ENCODE data around the gene SLC50A1. TPM values are rescaled to one million over a fixed set of nuclear protein-coding genes. Genes with fewer than 3 reads are reported as not detected.

The SLC50A1 gene
- total and polyA plus RNA-seq, 2 donors: 19.5 to 31.7 TPM

DNA sequence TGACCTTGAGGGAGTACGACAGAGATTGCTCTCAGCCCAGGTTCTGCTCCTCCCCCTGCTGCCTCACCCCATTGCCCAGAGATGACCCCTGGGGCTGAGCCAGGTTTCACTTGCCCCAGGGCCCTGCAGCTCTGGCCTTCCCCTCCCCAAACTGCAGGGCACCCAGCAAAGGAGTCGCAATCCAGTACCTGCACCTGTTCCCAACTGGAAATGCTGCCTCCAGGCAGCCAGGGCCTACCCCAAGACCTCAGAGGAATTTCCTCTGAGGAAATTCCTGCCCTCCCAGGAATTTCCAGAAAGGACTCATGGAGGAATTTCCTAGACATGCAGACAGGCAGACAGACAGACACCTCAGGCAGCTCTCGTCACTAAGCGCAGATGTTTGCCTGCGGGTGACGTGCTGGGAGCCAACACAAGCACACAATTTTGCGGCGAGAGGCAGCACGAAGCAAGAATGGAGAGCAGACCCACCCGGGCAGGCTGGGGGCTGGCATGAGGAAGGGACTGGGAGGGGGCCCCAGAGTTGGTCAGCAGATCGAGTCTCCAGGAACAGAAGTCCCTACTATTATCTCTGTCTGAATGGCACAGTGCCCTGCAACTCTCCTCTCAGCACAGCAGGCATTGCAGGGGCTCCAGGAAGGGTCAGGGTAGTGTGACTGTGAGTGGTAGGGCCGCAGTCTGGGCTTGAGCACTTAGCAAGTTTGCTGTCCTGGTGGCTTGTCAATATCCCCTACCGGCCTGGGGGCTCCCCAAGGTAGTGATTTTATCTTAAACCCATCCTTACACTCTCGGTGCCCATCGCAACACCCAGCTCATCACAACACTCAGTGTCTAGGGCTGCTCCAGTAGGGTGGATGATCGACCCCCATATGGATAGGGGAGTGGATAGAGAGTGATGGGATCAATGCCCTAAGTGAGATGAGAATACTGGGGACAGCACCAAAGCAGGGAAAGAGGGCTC, 10.9 kb upstream of the SLC50A1 start:
- no peak overlapping the region for H3K27ac ChIP-seq (ENCODE audit: low read depth)
- no peaks in the 10 kb centered on the region for H3K4me1 ChIP-seq (ENCODE audit: insufficient read depth)
- DNase-seq (ENCODE audit: extremely low spot score): no peak
- WGBS: 77% methylated on average over 16 of the region's 16 CpGs
- no peak overlapping the region for H3K4me3 ChIP-seq (ENCODE audit: low read depth, low read length)
- H3K36me3 ChIP-seq (ENCODE audit: insufficient read depth): no peaks in the 10 kb centered on the region

- Histone ChIP-seq H3K4me1 (ENCODE audit: insufficient read depth) (no peaks in the 10 kb centered on the region), H3K4me3 (ENCODE audit: low read depth, low read length) (no peak overlapping the region), H3K27ac (ENCODE audit: low read depth) (no peak overlapping the region), H3K36me3 (ENCODE audit: insufficient read depth) (no peaks in the 10 kb centered on the region)
- DNase-seq (ENCODE audit: extremely low spot score): no peak
- WGBS: 59% methylated on average over 11 of the region's 11 CpGs
Observed at GRCh38 chr1:155125511-155125945, 10.1 kb upstream of the SLC50A1 start.

- peak overlapping the region; percentile 20 for H3K4me3 ChIP-seq (ENCODE audit: low read depth, low read length)
- H3K4me1 ChIP-seq (ENCODE audit: insufficient read depth): no peaks in the 10 kb centered on the region
- no peaks in the 10 kb centered on the region for H3K36me3 ChIP-seq (ENCODE audit: insufficient read depth)
- WGBS: 16% methylated on average over 53 of the region's 53 CpGs
- no peak for DNase-seq (ENCODE audit: extremely low spot score)
- H3K27ac ChIP-seq (ENCODE audit: low read depth): peak overlapping the region; percentile 44
Observed at GRCh38 chr1:155125946-155126555, 9.6 kb upstream of the SLC50A1 start.

DNA sequence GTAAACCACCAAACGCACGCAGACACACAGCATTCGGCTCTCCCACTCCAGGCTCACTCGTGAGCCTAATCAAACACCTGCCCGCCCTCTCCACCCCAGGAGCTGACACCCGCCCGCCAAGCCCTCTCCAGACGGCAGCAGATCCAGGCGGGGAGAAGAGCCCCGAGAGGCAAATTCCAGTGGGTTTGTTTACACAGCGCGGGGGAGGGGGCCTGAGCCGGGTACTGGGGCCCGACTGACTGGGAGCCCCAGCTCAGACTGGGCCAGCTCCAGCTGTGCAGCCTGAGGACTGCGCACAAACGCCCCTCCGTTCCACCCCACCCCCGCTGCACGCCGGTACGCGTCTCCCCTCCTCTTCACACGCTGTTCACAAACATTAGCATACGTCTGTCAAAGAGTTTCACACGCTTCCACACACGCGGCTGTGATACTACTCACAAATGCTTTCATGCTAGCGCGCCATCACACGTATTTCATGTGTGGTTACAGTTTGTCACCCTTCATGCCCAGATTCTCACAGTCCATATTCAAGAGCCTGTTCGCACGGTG, 9.0 kb upstream of the SLC50A1 start:
- Histone ChIP-seq H3K4me3 (ENCODE audit: low read depth, low read length) (peak overlapping the region; percentile 20), H3K36me3 (ENCODE audit: insufficient read depth) (no peaks in the 10 kb centered on the region), H3K4me1 (ENCODE audit: insufficient read depth) (no peaks in the 10 kb centered on the region), H3K27ac (ENCODE audit: low read depth) (peak overlapping the region; percentile 44)
- 3% methylated on average over 32 of the region's 32 CpGs for WGBS
- DNase-seq (ENCODE audit: extremely low spot score): no peak

- H3K4me1 ChIP-seq (ENCODE audit: insufficient read depth): no peaks in the 10 kb centered on the region
- DNase-seq (ENCODE audit: extremely low spot score): no peak
Observed at GRCh38 chr1:155127105-155127966, 8.3 kb upstream of the SLC50A1 start, which contains the start of gene EFNA1. EFNA1 (plus strand) TSS chr1:155127876; CDS start chr1:155127978, 102 bp downstream.

DNA sequence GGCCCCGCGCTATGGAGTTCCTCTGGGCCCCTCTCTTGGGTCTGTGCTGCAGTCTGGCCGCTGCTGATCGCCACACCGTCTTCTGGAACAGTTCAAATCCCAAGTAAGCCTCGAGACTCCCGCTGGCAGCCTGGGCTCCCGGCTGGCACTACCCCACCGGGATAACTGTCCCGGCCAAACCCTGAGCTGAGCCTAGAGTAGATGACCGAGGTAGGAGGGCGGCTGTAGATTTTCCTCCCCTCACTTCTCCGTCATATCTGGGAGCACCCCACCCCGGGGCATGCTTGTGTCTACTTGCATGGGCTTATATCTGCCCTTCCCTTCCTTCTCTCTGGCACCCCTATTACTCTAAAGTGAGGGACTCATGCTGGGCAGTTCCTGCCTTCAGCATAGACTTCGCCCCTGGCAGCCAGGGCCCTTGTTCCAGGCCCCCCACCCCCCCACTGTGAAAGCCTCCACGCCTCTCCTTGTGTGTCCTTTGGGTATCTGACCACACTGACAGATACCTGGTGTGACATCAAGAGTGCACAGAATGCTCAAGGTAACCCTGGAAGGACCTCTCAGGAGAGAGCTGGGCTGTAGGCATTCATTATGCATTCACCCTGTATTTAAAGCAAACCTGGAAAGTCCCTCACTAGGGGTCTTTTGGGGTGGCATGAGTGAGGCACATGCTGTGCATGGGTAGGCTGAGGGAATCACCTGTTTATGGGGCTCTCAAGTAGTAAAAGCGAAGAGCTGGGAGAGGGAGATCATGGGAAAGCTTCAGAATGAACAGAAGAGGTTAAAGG, 7.5 kb upstream of the SLC50A1 start:
- WGBS: 4% methylated on average over 17 of the region's 17 CpGs

More at GRCh38 chr1:155127105-155127966, 8.3 kb upstream of the SLC50A1 start, which contains the start of gene EFNA1:
- Histone ChIP-seq H3K36me3 (ENCODE audit: insufficient read depth) (no peaks in the 10 kb centered on the region), H3K27ac (ENCODE audit: low read depth) (peak within 1 kb of the TSS; percentile 78), H3K4me3 (ENCODE audit: low read depth, low read length) (peak within 1 kb of the TSS; percentile 48)
- WGBS: under 1% methylated on average over 76 of the region's 76 CpGs

GRCh38 chr1:155128755-155129473, 6.7 kb upstream of the SLC50A1 start:
- WGBS: 33% methylated on average over 14 of the region's 14 CpGs
- no peaks in the 10 kb centered on the region for H3K4me1 ChIP-seq (ENCODE audit: insufficient read depth)
- peak overlapping the region; percentile 78 for H3K27ac ChIP-seq (ENCODE audit: low read depth)
- no peak for DNase-seq (ENCODE audit: extremely low spot score)
- no peaks in the 10 kb centered on the region for H3K36me3 ChIP-seq (ENCODE audit: insufficient read depth)
- H3K4me3 ChIP-seq (ENCODE audit: low read depth, low read length): peak overlapping the region; percentile 48

More for the DNA sequence above, 7.5 kb upstream of the SLC50A1 start:
- Histone ChIP-seq H3K4me1 (ENCODE audit: insufficient read depth) (no peaks in the 10 kb centered on the region), H3K36me3 (ENCODE audit: insufficient read depth) (no peaks in the 10 kb centered on the region), H3K27ac (ENCODE audit: low read depth) (peak overlapping the region; percentile 78), H3K4me3 (ENCODE audit: low read depth, low read length) (peak overlapping the region; percentile 48)
- no peak for DNase-seq (ENCODE audit: extremely low spot score)

GRCh38 chr1:155130272-155131006, 5.2 kb upstream of the SLC50A1 start:
- Histone ChIP-seq H3K36me3 (ENCODE audit: insufficient read depth) (no peaks in the 10 kb centered on the region), H3K4me3 (ENCODE audit: low read depth, low read length) (peak overlapping the region; percentile 48), H3K27ac (ENCODE audit: low read depth) (peak overlapping the region; percentile 78), H3K4me1 (ENCODE audit: insufficient read depth) (no peaks in the 10 kb centered on the region)
- DNase-seq (ENCODE audit: extremely low spot score): no peak
- 27% methylated on average over 6 of the region's 6 CpGs for WGBS

- WGBS: 87% methylated on average over 8 of the region's 8 CpGs
- H3K36me3 ChIP-seq (ENCODE audit: insufficient read depth): no peaks in the 10 kb centered on the region
- H3K4me3 ChIP-seq (ENCODE audit: low read depth, low read length): no peak overlapping the region
- no peaks in the 10 kb centered on the region for H3K4me1 ChIP-seq (ENCODE audit: insufficient read depth)
- H3K27ac ChIP-seq (ENCODE audit: low read depth): no peak overlapping the region
- no peak for DNase-seq (ENCODE audit: extremely low spot score)
Observed at GRCh38 chr1:155131285-155131684, 4.4 kb upstream of the SLC50A1 start.

- 59% methylated on average over 2 of the region's 2 CpGs for WGBS
- Histone ChIP-seq H3K36me3 (ENCODE audit: insufficient read depth) (no peaks in the 10 kb centered on the region), H3K4me1 (ENCODE audit: insufficient read depth) (no peaks in the 10 kb centered on the region), H3K27ac (ENCODE audit: low read depth) (no peak overlapping the region), H3K4me3 (ENCODE audit: low read depth, low read length) (no peak overlapping the region)
- DNase-seq (ENCODE audit: extremely low spot score): no peak
Observed at GRCh38 chr1:155131856-155132255, 3.8 kb upstream of the SLC50A1 start.

GRCh38 chr1:155133799-155134281, 1.8 kb upstream of the SLC50A1 start:
- Histone ChIP-seq H3K4me3 (ENCODE audit: low read depth, low read length) (no peak overlapping the region), H3K4me1 (ENCODE audit: insufficient read depth) (no peaks in the 10 kb centered on the region), H3K36me3 (ENCODE audit: insufficient read depth) (no peaks in the 10 kb centered on the region), H3K27ac (ENCODE audit: low read depth) (peak overlapping the region; percentile 19)
- 77% methylated on average over 7 of the region's 7 CpGs for WGBS
- no peak for DNase-seq (ENCODE audit: extremely low spot score)

Measured in urinary bladder (tissue), 4 donors.